ENCODE data around the gene ZNF189.

- peak; percentile 90 for TF ChIP-seq POLR2AphosphoS5 (IDR thresholded peaks at IDR 0.05; ENCODE audit: low read depth, low read length)
- peak; percentile 87 for TF ChIP-seq TAF1 (IDR thresholded peaks at IDR 0.05; ENCODE audit: borderline replicate concordance, low read depth, low read length)
Measured at GRCh38 chr9:101398068-101398929, at the start of gene ZNF189, which contains the start of gene MRPL50.

Measured in GM12892 (cell line).